LNCAP (cell line): Measurements from ENCODE around the gene NEXMIF.

Experiments used
- TF ChIP-seq, protein P1 (sequence below): fragments of 450-650 bp; IDR thresholded peaks from 2 replicates; pipeline ENCODE4 v1.5.1; 2017; ENCODE audit warnings: mild to moderate bottlenecking

NEXMIF gene

DNA sequence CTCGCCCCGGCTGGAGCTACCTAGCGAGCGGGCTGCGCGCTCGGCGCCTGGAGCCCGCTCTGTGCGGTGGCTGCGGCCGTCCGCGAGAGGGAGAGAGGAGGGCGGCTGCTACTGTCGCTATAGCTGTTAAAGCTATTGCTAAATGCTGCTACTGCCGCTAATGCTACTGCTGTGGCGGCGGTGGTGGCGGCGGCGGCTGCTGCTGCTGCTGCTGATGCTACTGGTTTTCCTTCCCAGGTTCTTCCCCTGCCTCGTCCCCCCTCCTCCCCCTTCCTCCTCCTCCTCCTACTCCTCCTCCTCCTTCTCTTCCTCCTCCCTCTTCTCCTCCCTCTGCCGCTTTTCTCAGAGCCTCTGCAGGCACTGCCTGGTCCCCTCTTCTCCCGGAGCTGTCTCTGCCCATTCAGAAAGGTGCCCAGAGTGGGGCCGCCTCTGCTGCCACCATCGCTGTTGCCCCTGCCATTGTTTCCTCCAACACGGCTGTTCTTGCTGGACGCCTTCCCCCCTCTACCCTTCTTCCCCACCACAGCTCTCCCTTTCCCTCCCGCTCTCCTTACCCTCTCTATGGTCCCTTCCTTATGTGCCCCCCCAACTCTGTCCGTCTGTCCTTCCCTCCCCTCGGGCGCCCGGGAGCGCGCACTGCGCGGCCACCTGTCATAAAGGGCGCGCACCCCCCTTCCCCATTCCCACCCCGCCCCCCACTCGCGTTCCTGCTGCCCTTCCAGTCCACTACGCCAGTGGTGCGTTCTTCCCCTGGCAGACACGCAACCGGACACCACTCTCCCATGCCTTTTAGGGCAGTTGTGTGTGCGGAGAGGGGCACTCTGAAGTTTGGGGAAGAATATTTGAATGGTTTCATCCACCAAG is at the start of gene NEXMIF:
NEXMIF (minus strand) TSS at position 228 of the 864 bp plus-strand sequence.
- TF ChIP-seq, protein P1, sequence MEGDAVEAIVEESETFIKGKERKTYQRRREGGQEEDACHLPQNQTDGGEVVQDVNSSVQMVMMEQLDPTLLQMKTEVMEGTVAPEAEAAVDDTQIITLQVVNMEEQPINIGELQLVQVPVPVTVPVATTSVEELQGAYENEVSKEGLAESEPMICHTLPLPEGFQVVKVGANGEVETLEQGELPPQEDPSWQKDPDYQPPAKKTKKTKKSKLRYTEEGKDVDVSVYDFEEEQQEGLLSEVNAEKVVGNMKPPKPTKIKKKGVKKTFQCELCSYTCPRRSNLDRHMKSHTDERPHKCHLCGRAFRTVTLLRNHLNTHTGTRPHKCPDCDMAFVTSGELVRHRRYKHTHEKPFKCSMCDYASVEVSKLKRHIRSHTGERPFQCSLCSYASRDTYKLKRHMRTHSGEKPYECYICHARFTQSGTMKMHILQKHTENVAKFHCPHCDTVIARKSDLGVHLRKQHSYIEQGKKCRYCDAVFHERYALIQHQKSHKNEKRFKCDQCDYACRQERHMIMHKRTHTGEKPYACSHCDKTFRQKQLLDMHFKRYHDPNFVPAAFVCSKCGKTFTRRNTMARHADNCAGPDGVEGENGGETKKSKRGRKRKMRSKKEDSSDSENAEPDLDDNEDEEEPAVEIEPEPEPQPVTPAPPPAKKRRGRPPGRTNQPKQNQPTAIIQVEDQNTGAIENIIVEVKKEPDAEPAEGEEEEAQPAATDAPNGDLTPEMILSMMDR, result peak; percentile 33; the same call in 1 of the 2 replicates

DNA sequence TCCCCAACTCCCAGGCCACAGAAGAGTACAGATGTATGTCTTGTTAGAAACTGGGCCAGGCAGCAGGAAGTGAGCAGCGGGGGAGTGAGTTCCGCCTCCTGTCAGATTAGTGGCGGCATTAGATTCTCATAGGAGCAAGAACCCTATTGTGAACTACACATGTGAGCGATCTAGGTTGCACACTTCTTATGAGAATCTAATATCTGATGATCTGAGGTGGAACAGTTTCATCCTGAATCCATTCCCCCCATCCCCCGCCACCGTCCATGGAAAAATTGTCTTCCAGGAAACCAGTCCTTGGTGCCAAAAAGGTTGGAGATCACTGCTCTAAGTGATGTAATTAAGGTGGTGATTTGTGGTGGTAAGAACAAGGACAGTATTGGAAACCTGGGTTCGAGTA is 24.5 kb upstream of the NEXMIF start:
- TF ChIP-seq, protein P1, result no peak

DNA sequence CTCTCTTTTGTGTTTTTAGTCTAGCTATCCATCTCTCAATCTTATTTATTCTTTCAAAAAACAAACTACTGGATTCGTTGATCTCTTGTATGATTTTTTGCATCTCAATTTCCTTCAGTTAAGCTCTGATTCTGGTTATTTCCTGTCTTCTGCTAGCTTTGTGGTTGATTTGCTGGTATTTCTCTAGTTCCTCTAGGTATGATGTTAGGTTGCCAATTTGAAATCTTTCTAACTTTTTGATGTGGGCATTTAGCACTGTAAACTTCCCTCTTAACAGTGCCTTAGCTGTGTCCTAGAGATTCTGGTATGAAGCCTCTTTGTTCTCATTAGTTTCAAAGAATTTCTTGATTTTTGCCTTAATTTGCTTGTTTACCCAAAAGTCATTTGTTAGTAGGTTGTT is 15.2 kb upstream of the NEXMIF start:
- TF ChIP-seq, protein P1, result no peak

DNA sequence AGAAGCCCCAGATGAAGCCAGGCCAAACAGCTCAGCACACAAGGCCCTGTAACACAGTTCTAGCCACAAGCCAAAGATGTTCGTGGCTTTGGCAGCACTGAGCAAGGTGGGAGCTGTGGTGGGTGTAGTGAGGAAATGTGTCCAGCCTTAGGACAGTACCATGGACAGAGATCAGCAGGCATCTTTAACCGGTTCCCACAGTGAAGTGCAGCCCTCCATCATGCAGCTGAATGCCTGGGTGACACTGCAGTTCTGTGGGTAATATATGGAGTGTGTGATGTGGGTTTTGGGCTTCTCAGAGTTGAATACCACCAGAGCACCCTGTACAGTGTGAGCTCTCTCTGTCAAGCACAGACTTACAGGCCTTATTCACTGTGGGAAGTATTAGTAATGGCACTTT is 6.0 kb upstream of the NEXMIF start:
- TF ChIP-seq, protein P1, result no peak

DNA sequence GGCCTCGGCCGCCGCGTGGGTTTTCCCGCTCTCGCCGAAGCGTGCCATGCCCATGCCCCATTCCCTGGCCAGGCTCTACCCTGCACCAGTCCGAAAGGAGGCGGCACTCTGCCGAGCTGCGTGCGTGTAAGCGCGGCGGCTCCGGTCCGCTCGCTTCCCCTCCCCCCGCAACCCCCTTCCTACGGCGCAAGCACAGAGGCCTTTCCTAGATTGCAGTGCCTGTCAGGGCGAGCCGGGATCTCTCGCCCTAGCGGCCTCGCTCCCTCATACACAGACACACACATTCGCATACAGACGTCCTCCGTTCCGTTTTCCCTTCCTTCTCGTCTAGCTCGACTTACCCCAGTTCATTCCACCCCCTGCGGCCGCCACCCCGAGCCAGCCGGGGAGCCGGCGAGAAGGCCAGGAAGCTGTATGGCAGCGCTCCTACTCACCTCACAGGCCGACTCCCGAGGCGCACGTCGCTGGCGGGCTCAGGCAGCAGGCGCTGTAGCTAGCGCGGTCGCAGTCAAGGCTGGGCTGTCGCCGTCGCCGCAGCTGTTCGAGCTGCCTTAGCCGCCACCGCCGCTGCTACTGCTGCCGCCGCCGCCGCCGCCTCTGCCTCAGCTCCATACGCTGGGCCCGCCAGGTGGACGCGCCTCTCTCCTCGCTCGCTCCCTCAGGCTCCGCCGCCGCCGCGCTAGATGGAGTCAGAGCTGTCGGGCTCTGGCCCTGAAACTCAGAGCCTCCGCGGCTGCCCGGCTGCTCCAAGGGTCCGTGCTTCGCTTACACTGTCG is 615 bp downstream of the NEXMIF start:
- TF ChIP-seq, protein P1, result no peak

DNA sequence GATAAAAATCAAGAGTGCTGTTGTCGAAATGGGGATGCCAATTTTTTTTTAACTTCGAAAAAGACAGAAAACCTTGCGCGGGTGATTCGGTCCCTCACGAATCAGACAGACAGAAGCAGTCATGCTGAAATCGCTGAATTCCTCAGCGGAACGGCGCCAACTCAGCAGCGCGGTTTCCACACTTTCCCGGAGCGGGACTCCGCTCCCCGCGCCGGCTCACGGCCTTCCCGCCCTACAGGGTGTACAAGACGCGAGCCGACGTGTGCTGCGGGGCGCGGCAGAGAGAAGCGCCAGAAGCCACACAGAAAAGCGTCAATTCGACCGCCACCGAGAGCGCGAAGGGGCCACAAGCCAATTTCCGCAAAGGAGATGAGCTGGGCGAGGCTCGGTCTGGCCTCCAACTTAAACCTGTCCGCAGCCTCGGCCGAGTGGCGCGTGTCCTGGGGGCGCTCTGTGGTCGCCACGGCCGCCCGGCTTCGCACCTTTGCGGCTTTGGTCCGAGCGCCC is 1.3 kb downstream of the NEXMIF start:
- TF ChIP-seq, protein P1, result no peak

DNA sequence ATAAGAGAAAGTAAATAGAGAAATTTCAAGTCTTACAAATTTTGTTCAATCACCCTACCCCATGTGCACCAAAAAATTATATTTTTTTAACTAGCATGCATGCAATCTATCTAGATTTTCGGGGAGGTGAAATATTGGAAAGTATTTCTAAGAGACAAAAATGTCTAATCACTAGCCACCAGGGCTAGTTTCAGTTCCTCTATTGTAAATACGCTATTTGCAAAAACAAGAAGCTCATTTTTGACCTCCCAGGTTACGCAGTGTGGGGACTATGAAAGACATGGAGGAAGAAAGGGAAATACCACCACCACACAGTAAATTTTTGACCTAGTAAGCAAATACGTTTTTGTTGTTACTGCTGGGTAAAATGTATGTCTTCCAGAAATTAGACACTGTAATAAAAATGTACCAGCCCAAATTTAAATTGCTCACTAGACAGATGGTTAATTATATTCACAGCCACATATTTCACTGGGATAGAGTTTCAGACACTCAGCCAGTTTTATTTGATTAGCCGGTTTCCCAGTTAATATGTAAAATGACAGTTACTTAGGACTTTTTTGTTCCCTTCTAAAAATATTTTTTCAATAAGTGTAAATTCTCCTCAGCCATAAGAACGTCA is 2.2 kb downstream of the NEXMIF start:
- TF ChIP-seq, protein P1, result no peak
